GM19023 (cell line): ENCODE results near the gene PDE5A.

ENCODE experiments used
- ATAC-seq: cut with Tn5 transposase; IDR thresholded peaks from one replicate; pipeline ENCODE4 v1.9.1; 2021; ENCODE audit warnings: mild to moderate bottlenecking, moderate library complexity; ENCODE audit not compliant: unreplicated experiment

Gene PDE5A

GRCh38 chr4:119525005-119525749 is 103.4 kb downstream of the PDE5A start:
- ATAC-seq: no peak

GRCh38 chr4:119523399-119523798 is 105.2 kb downstream of the PDE5A start:
- ATAC-seq: no peak

GRCh38 chr4:119521268-119521667 is 107.3 kb downstream of the PDE5A start:
- ATAC-seq: no peak

GRCh38 chr4:119518915-119519410 is 109.6 kb downstream of the PDE5A start:
- ATAC-seq: no peak

- ATAC-seq: no peak
These were observed 110.2 kb downstream of the PDE5A start for GRCh38 chr4:119518230-119518892.

- ATAC-seq: no peak
These were observed 111.0 kb downstream of the PDE5A start for GRCh38 chr4:119517361-119518229.

GRCh38 chr4:119512398-119512797 is 116.2 kb downstream of the PDE5A start:
- no peak for ATAC-seq

GRCh38 chr4:119510395-119511149 is 118.0 kb downstream of the PDE5A start:
- no peak for ATAC-seq

- no peak for ATAC-seq
These were observed 120.3 kb downstream of the PDE5A start for GRCh38 chr4:119508281-119508680.

GRCh38 chr4:119506806-119507205 is 121.8 kb downstream of the PDE5A start:
- ATAC-seq: no peak

GRCh38 chr4:119504616-119505015 is 124.0 kb downstream of the PDE5A start:
- ATAC-seq: no peak

GRCh38 chr4:119501740-119502139 is 126.9 kb downstream of the PDE5A start:
- ATAC-seq: no peak

GRCh38 chr4:119498527-119498926 is 130.1 kb downstream of the PDE5A start:
- no peak for ATAC-seq

- ATAC-seq: no peak
These were observed 134.7 kb downstream of the PDE5A start for GRCh38 chr4:119493886-119494285.

- no peak for ATAC-seq
These were observed 135.2 kb downstream of the PDE5A start for GRCh38 chr4:119493419-119493818.

GRCh38 chr4:119490335-119490734 is 138.3 kb downstream of the PDE5A start:
- ATAC-seq: no peak

GRCh38 chr4:119489305-119489704 is 139.3 kb downstream of the PDE5A start:
- ATAC-seq: no peak

GRCh38 chr4:119480331-119480730 is 148.3 kb downstream of the PDE5A start:
- no peak for ATAC-seq

- no peak for ATAC-seq
These were observed 148.8 kb downstream of the PDE5A start for GRCh38 chr4:119479835-119480234.

- ATAC-seq: no peak
These were observed 149.3 kb downstream of the PDE5A start for GRCh38 chr4:119479180-119479808.
